GM10266 (cell line): ENCODE data around the gene FSHR.

Experiments
- DNase-seq: peaks from one replicate; pipeline ENCODE4 v3.0.0; 2012; ENCODE audit errors: extremely low spot score
- CTCF ChIP-seq: IDR thresholded peaks from 2 replicates; pipeline ENCODE4 v1.5.1; 2012; ENCODE audit warnings: mild to moderate bottlenecking, low read depth; ENCODE audit not compliant: control insufficient read depth, insufficient read depth; ENCODE audit errors: missing control alignments

FSHR gene

GRCh38 chr2:49049161-49049560 lies 105.2 kb downstream of the FSHR start:
- no peak for DNase-seq
- no peak for TF ChIP-seq CTCF

GRCh38 chr2:49045083-49045482 lies 109.2 kb downstream of the FSHR start:
- no peak for TF ChIP-seq CTCF
- DNase-seq: no peak

- no peak for TF ChIP-seq CTCF
- DNase-seq: no peak
Observed at GRCh38 chr2:49044350-49045079, 109.8 kb downstream of the FSHR start.

GRCh38 chr2:49043405-49043982 lies 110.8 kb downstream of the FSHR start:
- no peak for TF ChIP-seq CTCF
- DNase-seq: no peak

GRCh38 chr2:49042488-49042887 lies 111.8 kb downstream of the FSHR start:
- DNase-seq: no peak
- TF ChIP-seq CTCF: no peak

- no peak for DNase-seq
- TF ChIP-seq CTCF: no peak
Observed at GRCh38 chr2:49041061-49041460, 113.3 kb downstream of the FSHR start.

- TF ChIP-seq CTCF: no peak
- no peak for DNase-seq
Observed at GRCh38 chr2:49037197-49037596, 117.1 kb downstream of the FSHR start.
